ENCODE results near the gene P4HA2.
"Not testable (repeated sequence)": the region's sequence is repeated elsewhere in the genome, so short reads cannot be mapped to it uniquely, and the experiment has no call there.

Gene P4HA2

GRCh38 chr5:132177691-132178149 lies 49.9 kb downstream of the P4HA2 start:
- Mint-ChIP-seq H3K27me3 (ENCODE audit: low read depth) (peaks cover 5% of the 10 kb centered on the region), H3K36me3 (ENCODE audit: low read depth) (no peaks in the 10 kb centered on the region), H3K4me1 (peaks cover 12% of the 10 kb centered on the region), H3K9me3 (no peaks in the 10 kb centered on the region), H3K27ac (no peak overlapping the region), H3K4me3 (no peak overlapping the region)
- TF ChIP-seq CTCF (IDR thresholded peaks at IDR 0.05; ENCODE audit: unreplicated experiment in 3 of 3): no peak

GRCh38 chr5:132176987-132177386 lies 50.7 kb downstream of the P4HA2 start:
- peaks cover 8% of the 10 kb centered on the region for H3K4me1 Mint-ChIP-seq
- peaks cover 5% of the 10 kb centered on the region for H3K27me3 Mint-ChIP-seq (ENCODE audit: low read depth)
- TF ChIP-seq CTCF (IDR thresholded peaks at IDR 0.05; ENCODE audit: unreplicated experiment in 3 of 3): no peak
- no peaks in the 10 kb centered on the region for H3K36me3 Mint-ChIP-seq (ENCODE audit: low read depth)
- no peak overlapping the region for H3K4me3 Mint-ChIP-seq
- H3K27ac Mint-ChIP-seq: no peak overlapping the region
- H3K9me3 Mint-ChIP-seq: no peaks in the 10 kb centered on the region

GRCh38 chr5:132176521-132176945 lies 51.1 kb downstream of the P4HA2 start:
- no peak for TF ChIP-seq CTCF (IDR thresholded peaks at IDR 0.05; ENCODE audit: unreplicated experiment in 3 of 3)
- no peaks in the 10 kb centered on the region for H3K9me3 Mint-ChIP-seq
- H3K4me3 Mint-ChIP-seq: no peak overlapping the region
- no peak overlapping the region for H3K27ac Mint-ChIP-seq
- peaks cover 5% of the 10 kb centered on the region for H3K27me3 Mint-ChIP-seq (ENCODE audit: low read depth)
- H3K36me3 Mint-ChIP-seq (ENCODE audit: low read depth): no peaks in the 10 kb centered on the region
- H3K4me1 Mint-ChIP-seq: peaks cover 8% of the 10 kb centered on the region

GRCh38 chr5:132162945-132163344 lies 64.7 kb downstream of the P4HA2 start:
- Mint-ChIP-seq H3K27me3 (ENCODE audit: low read depth) (no peaks in the 10 kb centered on the region), H3K4me1 (no peaks in the 10 kb centered on the region), H3K9me3 (peaks cover 19% of the 10 kb centered on the region), H3K4me3 (no peak overlapping the region), H3K36me3 (ENCODE audit: low read depth) (no peaks in the 10 kb centered on the region), H3K27ac (no peak overlapping the region)
- no peak for TF ChIP-seq CTCF (IDR thresholded peaks at IDR 0.05; ENCODE audit: unreplicated experiment in 3 of 3)

- H3K27ac Mint-ChIP-seq; H3K36me3 Mint-ChIP-seq (ENCODE audit: low read depth); H3K27me3 Mint-ChIP-seq (ENCODE audit: low read depth); H3K4me3 Mint-ChIP-seq; H3K4me1 Mint-ChIP-seq: not testable (repeated sequence)
- H3K9me3 Mint-ChIP-seq: peaks cover 23% of the 10 kb centered on the region
Measured at GRCh38 chr5:132161574-132162326, 65.9 kb downstream of the P4HA2 start.

- no peak for TF ChIP-seq CTCF (IDR thresholded peaks at IDR 0.05; ENCODE audit: unreplicated experiment in 3 of 3)
- H3K27ac Mint-ChIP-seq: no peak overlapping the region
- H3K4me1 Mint-ChIP-seq: no peaks in the 10 kb centered on the region
- H3K4me3 Mint-ChIP-seq: no peak overlapping the region
- peaks cover 42% of the 10 kb centered on the region for H3K9me3 Mint-ChIP-seq
- peaks cover 15% of the 10 kb centered on the region for H3K27me3 Mint-ChIP-seq (ENCODE audit: low read depth)
- H3K36me3 Mint-ChIP-seq (ENCODE audit: low read depth): peaks cover 6% of the 10 kb centered on the region
Measured at GRCh38 chr5:132156413-132156812, 71.2 kb downstream of the P4HA2 start.

Data from nephron (organoid).